GM23338 (cell line): ENCODE data around the gene SLC35G1. TPM values are rescaled to one million over a fixed set of nuclear protein-coding genes. Genes with fewer than 3 reads are reported as not detected.

Experiments used
- ATAC-seq: fragments of 200-7000 bp; cut with Tn5 transposase; 3 replicates; pipeline ENCODE4 v1.9.1; 2020
- DNase-seq: peaks from one replicate; pipeline ENCODE4 v3.0.0-alpha.2; 2015; ENCODE audit warnings: low spot score
- H2AFZ ChIP-seq: fragments of 200-600 bp; sonication (generic); 2 replicates; pipeline ENCODE4 v1.8.0; 2016; ENCODE audit warnings: antibody characterized with exemption, mild to moderate bottlenecking, moderate library complexity
- H3F3A ChIP-seq: fragments of 200-600 bp; sonication (generic); replicated peaks from 2 replicates; pipeline ENCODE4 v1.8.0; 2017; ENCODE audit warnings: antibody characterized with exemption, mixed run types, low read depth
- H3K27ac ChIP-seq: fragments of 200-600 bp; sonication (generic); 2 replicates; pipeline ENCODE4 v1.6.1; 2016; ENCODE audit warnings: low read depth
- H3K27me3 ChIP-seq: fragments of 200-600 bp; sonication (generic); 2 replicates; pipeline ENCODE4 v1.8.0; 2016; ENCODE audit warnings: mild to moderate bottlenecking, mixed run types, moderate library complexity; ENCODE audit not compliant: insufficient read depth
- H3K36me3 ChIP-seq: fragments of 200-600 bp; sonication (generic); 2 replicates; pipeline ENCODE4 v1.8.0; 2016; ENCODE audit warnings: mild to moderate bottlenecking; ENCODE audit not compliant: insufficient read depth
- H3K4me1 ChIP-seq: fragments of 200-600 bp; sonication (generic); 2 replicates; pipeline ENCODE4 v1.8.0; 2016; ENCODE audit warnings: mild to moderate bottlenecking, moderate library complexity; ENCODE audit not compliant: insufficient read depth
- H3K4me2 ChIP-seq: fragments of 200-600 bp; sonication (generic); 2 replicates; pipeline ENCODE4 v1.7.1; 2017; ENCODE audit warnings: mixed run types
- H3K4me3 ChIP-seq: fragments of 200-600 bp; sonication (generic); 2 replicates; pipeline ENCODE4 v1.6.1; 2016; ENCODE audit warnings: mixed run types
- H3K79me2 ChIP-seq: fragments of 200-600 bp; sonication (generic); replicated peaks from 2 replicates; pipeline ENCODE4 v1.8.0; 2017; ENCODE audit warnings: mild to moderate bottlenecking; ENCODE audit not compliant: insufficient read depth
- H3K9me2 ChIP-seq: fragments of 200-600 bp; sonication (generic); 2 replicates; pipeline ENCODE4 v1.8.0; 2017; ENCODE audit not compliant: insufficient read depth
- H4K20me1 ChIP-seq: fragments of 200-600 bp; sonication (generic); replicated peaks from 2 replicates; pipeline ENCODE4 v1.8.0; 2017; ENCODE audit warnings: mild to moderate bottlenecking; ENCODE audit not compliant: insufficient read depth
- H3K27ac Mint-ChIP-seq: 2 replicates; pipeline ENCODE4 v1.8.0; 2020; ENCODE audit warnings: inconsistent platforms, mild to moderate bottlenecking, moderate library complexity, mixed read lengths
- H3K27me3 Mint-ChIP-seq: 3 replicates; pipeline ENCODE4 v1.8.0; 2022; ENCODE audit warnings: low read depth, mild to moderate bottlenecking, moderate library complexity, mixed read lengths, inconsistent platforms; ENCODE audit not compliant: insufficient read depth, poor library complexity
- H3K36me3 Mint-ChIP-seq: 3 replicates; pipeline ENCODE4 v1.8.0; 2021; ENCODE audit warnings: low read depth, mild to moderate bottlenecking, inconsistent platforms, moderate library complexity, mixed read lengths
- H3K4me1 Mint-ChIP-seq: 3 replicates; pipeline ENCODE4 v1.8.0; 2020; ENCODE audit warnings: mild to moderate bottlenecking, inconsistent platforms, mixed read lengths
- H3K4me3 Mint-ChIP-seq: 3 replicates; pipeline ENCODE4 v1.8.0; 2021; ENCODE audit warnings: moderate library complexity, mild to moderate bottlenecking, inconsistent platforms, mixed read lengths
- H3K9me3 Mint-ChIP-seq: 3 replicates; pipeline ENCODE4 v1.8.0; 2020; ENCODE audit warnings: moderate library complexity, mild to moderate bottlenecking, inconsistent platforms, mixed read lengths
- CTCF ChIP-seq, 2 experiments: fragments of 200-600 bp in 1 of 2; sonication (generic) in 1 of 2; conservative IDR thresholded peaks; 2 replicates each; pipeline versions ENCODE4 v1.5.1 to v1.6.1; 2016 to 2017; ENCODE audit warnings: antibody characterized with exemption in 2 of 2, low read depth in 2 of 2, mild to moderate bottlenecking in 2 of 2, moderate library complexity in 1 of 2
- JUNB ChIP-seq: IDR thresholded peaks from one replicate; pipeline ENCODE4 v1.6.1; 2016; ENCODE audit warnings: antibody characterized with exemption; ENCODE audit not compliant: unreplicated experiment
- NANOG ChIP-seq: IDR thresholded peaks from 2 replicates; pipeline ENCODE4 v1.6.1; 2016; ENCODE audit warnings: antibody characterized with exemption, borderline replicate concordance
- POLR2AphosphoS5 ChIP-seq: IDR thresholded peaks from 2 replicates; pipeline ENCODE4 v1.6.1; 2016; ENCODE audit warnings: antibody characterized with exemption, low read depth
- STAT1 ChIP-seq: IDR thresholded peaks from one replicate; pipeline ENCODE4 v1.6.1; 2016; ENCODE audit warnings: antibody characterized with exemption; ENCODE audit not compliant: unreplicated experiment
- ZNF331 ChIP-seq: fragments of 250-450 bp; sonication (Bioruptor Pico); IDR thresholded peaks from 2 replicates; pipeline ENCODE4 v1.5.0; 2020; ENCODE audit warnings: low read depth, mild to moderate bottlenecking, moderate library complexity
- ZNF462 ChIP-seq: fragments of 250-450 bp; sonication (Bioruptor Pico); IDR thresholded peaks from 2 replicates; pipeline ENCODE4 v1.5.0; 2020; ENCODE audit warnings: mild to moderate bottlenecking, moderate library complexity
- polyA plus RNA-seq: library from polyadenylated mRNA; unstranded; fragments of >200 nt; fragmentation: Nextera tagmentation; extraction: Ambion mirVana; gene quantifications from 2 replicates; pipeline ENCODE4 v1.2.1, GENCODE V29; 2016
- total RNA-seq: library from RNA; depleted of rRNA; stranded (reverse); fragments of >200 nt; shearing (Covaris generic); gene quantifications from 2 replicates; pipeline ENCODE4 v1.2.3, GENCODE V29; 2014

SLC35G1 gene
- total and polyA plus RNA-seq, 2 experiments from 2014 or later: 3.9 to 4.1 TPM

- no peak for TF ChIP-seq ZNF462
- no peak for TF ChIP-seq ZNF331 (CRISPR knock-in tag)
- TF ChIP-seq STAT1: no peak
- TF ChIP-seq CTCF (conservative IDR thresholded peaks at IDR 0.05; ENCODE audit: low read depth in 2 of 2): no peak
- TF ChIP-seq JUNB: no peak
- no peak for TF ChIP-seq NANOG
Measured at GRCh38 chr10:93852476-93853095, 41.2 kb upstream of the SLC35G1 start (continued).

DNA sequence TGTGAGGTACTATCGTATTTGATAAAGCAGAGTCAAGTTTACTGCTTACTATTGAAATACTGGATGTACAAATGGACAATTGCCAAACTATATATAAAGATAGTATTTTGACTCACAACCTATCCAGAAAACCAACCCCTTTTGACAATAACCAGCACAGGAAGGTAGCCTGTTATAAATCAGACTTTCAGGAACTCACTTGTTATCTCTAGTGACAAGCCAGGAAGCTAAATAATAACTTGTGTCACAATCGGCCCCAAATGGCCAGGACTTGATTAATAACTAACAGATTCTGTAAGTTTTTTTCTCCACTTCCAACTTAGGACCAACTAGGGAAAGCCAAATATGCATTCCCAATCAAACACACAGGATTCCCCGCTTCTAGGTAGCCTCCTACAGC, 38.8 kb upstream of the SLC35G1 start:
- peaks cover 15% of the 10 kb centered on the region for H3K4me1 Mint-ChIP-seq
- no peaks in the 10 kb centered on the region for H3K79me2 ChIP-seq
- H3K27ac ChIP-seq: no peak overlapping the region
- H3K36me3 ChIP-seq: no peaks in the 10 kb centered on the region
- no peak overlapping the region for H3K4me2 ChIP-seq
- peaks cover 32% of the 10 kb centered on the region for H3K27me3 Mint-ChIP-seq
- no peak overlapping the region for H2AFZ ChIP-seq
- H3K9me3 Mint-ChIP-seq: peaks cover 23% of the 10 kb centered on the region
- H3K27me3 ChIP-seq: peaks cover 87% of the 10 kb centered on the region
- H3K4me3 Mint-ChIP-seq: no peak overlapping the region
- no peaks in the 10 kb centered on the region for H4K20me1 ChIP-seq
- no peaks in the 10 kb centered on the region for H3K9me2 ChIP-seq
- no peak overlapping the region for H3K27ac Mint-ChIP-seq
- no peak overlapping the region for H3K4me3 ChIP-seq
- ATAC-seq (no peak), DNase-seq (no peak)
- H3F3A ChIP-seq: no peaks in the 10 kb centered on the region
- peaks cover 13% of the 10 kb centered on the region for H3K4me1 ChIP-seq
- H3K36me3 Mint-ChIP-seq: no peaks in the 10 kb centered on the region
- TF ChIP-seq POLR2AphosphoS5: no peak
- TF ChIP-seq STAT1: no peak
- TF ChIP-seq CTCF (conservative IDR thresholded peaks at IDR 0.05; ENCODE audit: low read depth in 2 of 2): no peak
